ENCODE results near the gene SLC5A12.

SLC5A12 gene

GRCh38 chr11:26764315-26764714 is 42.5 kb upstream of the SLC5A12 start:
- no peaks in the 10 kb centered on the region for H3K36me3 ChIP-seq
- no peak overlapping the region for H3K4me3 ChIP-seq (ENCODE audit: low read depth, low read length)
- peaks cover 4% of the 10 kb centered on the region for H3K27me3 ChIP-seq (ENCODE audit: insufficient read depth, low read depth, severe bottlenecking)
- DNase-seq: no peak
- no peaks in the 10 kb centered on the region for H3K9me3 ChIP-seq (ENCODE audit: severe bottlenecking)
- H3K27ac ChIP-seq: no peak overlapping the region
- no peak for TF ChIP-seq CTCF (IDR thresholded peaks at IDR 0.05; ENCODE audit: low read depth, low read length)

- no peak for DNase-seq
- TF ChIP-seq CTCF (IDR thresholded peaks at IDR 0.05; ENCODE audit: low read depth, low read length): no peak
Measured at GRCh38 chr11:26762089-26762488, 40.2 kb upstream of the SLC5A12 start.

GRCh38 chr11:26761361-26761809 is 39.5 kb upstream of the SLC5A12 start:
- H3K36me3 ChIP-seq: no peaks in the 10 kb centered on the region
- H3K9me3 ChIP-seq (ENCODE audit: severe bottlenecking): no peaks in the 10 kb centered on the region
- no peak overlapping the region for H3K4me3 ChIP-seq (ENCODE audit: low read depth, low read length)
- TF ChIP-seq CTCF (IDR thresholded peaks at IDR 0.05; ENCODE audit: low read depth, low read length): no peak
- H3K27me3 ChIP-seq (ENCODE audit: insufficient read depth, low read depth, severe bottlenecking): peaks cover 4% of the 10 kb centered on the region
- no peak overlapping the region for H3K27ac ChIP-seq
- DNase-seq: no peak

More at GRCh38 chr11:26762089-26762488, 40.2 kb upstream of the SLC5A12 start:
- H3K27ac ChIP-seq: no peak overlapping the region
- H3K4me3 ChIP-seq (ENCODE audit: low read depth, low read length): no peak overlapping the region
- no peaks in the 10 kb centered on the region for H3K36me3 ChIP-seq
- peaks cover 4% of the 10 kb centered on the region for H3K27me3 ChIP-seq (ENCODE audit: insufficient read depth, low read depth, severe bottlenecking)
- H3K9me3 ChIP-seq (ENCODE audit: severe bottlenecking): no peaks in the 10 kb centered on the region

- no peak for TF ChIP-seq CTCF (IDR thresholded peaks at IDR 0.05; ENCODE audit: low read depth, low read length)
- H3K27ac ChIP-seq: no peak overlapping the region
- no peak for DNase-seq
Measured at GRCh38 chr11:26757995-26758394, 36.1 kb upstream of the SLC5A12 start.

GRCh38 chr11:26755762-26756161 is 33.9 kb upstream of the SLC5A12 start:
- TF ChIP-seq CTCF (IDR thresholded peaks at IDR 0.05; ENCODE audit: low read depth, low read length): no peak
- no peak overlapping the region for H3K27ac ChIP-seq
- H3K9me3 ChIP-seq (ENCODE audit: severe bottlenecking): no peaks in the 10 kb centered on the region
- H3K4me3 ChIP-seq (ENCODE audit: low read depth, low read length): no peak overlapping the region
- H3K27me3 ChIP-seq (ENCODE audit: insufficient read depth, low read depth, severe bottlenecking): peaks cover under 1% of the 10 kb centered on the region
- no peaks in the 10 kb centered on the region for H3K36me3 ChIP-seq
- no peak for DNase-seq

More at GRCh38 chr11:26757995-26758394, 36.1 kb upstream of the SLC5A12 start:
- Histone ChIP-seq H3K9me3 (ENCODE audit: severe bottlenecking) (no peaks in the 10 kb centered on the region), H3K4me3 (ENCODE audit: low read depth, low read length) (no peak overlapping the region), H3K27me3 (ENCODE audit: insufficient read depth, low read depth, severe bottlenecking) (peaks cover 4% of the 10 kb centered on the region), H3K36me3 (no peaks in the 10 kb centered on the region)
